ENCODE measurements around the gene FCER1G.

DNA sequence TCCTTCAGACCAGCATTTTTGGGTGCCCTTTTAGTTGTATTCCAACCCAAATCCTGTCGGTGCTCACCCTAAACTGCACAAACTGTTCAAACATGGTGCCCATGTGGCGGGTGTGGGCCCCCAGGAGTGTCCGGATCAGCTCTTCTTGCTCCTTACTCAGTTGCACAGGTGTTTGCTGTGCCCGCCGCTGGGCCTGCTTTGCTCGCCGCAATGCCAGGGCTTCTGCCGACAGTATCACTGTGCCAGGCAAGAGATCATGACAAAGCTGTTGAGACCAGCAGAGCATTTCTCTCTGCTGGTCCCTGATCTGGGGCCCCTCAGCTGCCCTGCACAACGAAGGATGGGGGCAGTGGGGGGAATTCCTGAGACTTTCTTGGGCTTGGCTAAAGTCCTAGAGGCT lies 18.0 kb downstream of the FCER1G start:
- TF ChIP-seq, protein P1, sequence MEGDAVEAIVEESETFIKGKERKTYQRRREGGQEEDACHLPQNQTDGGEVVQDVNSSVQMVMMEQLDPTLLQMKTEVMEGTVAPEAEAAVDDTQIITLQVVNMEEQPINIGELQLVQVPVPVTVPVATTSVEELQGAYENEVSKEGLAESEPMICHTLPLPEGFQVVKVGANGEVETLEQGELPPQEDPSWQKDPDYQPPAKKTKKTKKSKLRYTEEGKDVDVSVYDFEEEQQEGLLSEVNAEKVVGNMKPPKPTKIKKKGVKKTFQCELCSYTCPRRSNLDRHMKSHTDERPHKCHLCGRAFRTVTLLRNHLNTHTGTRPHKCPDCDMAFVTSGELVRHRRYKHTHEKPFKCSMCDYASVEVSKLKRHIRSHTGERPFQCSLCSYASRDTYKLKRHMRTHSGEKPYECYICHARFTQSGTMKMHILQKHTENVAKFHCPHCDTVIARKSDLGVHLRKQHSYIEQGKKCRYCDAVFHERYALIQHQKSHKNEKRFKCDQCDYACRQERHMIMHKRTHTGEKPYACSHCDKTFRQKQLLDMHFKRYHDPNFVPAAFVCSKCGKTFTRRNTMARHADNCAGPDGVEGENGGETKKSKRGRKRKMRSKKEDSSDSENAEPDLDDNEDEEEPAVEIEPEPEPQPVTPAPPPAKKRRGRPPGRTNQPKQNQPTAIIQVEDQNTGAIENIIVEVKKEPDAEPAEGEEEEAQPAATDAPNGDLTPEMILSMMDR (IDR thresholded peaks at IDR 0.05): no peak
- TF ChIP-seq POLR2A (IDR thresholded peaks at IDR 0.05): no peak

Data from sigmoid colon (tissue), 3 donors.